IMR-90 (cell line): Measurements from ENCODE around the gene FBXW8. TPM values are rescaled to one million over a fixed set of nuclear protein-coding genes. Genes with fewer than 3 reads are reported as not detected.

Source experiments
- ATAC-seq: fragments of 200-7000 bp; cut with Tn5 transposase; 2 replicates; pipeline ENCODE4 v1.9.1; 2020; ENCODE audit warnings: low read depth, mild to moderate bottlenecking, moderate library complexity
- BruUV-seq: library from RNA; stranded (reverse); fragments of 400-500 nt; replicated peaks from 2 replicates; lab custom pipeline; 2021; lab: Mats Ljungman, UMichigan
- CTCF ChIA-PET: fragments of 300-600 bp; formaldehyde crosslinking; extraction: SDS; loops from one replicate; lab custom pipeline; 2021; ENCODE audit warnings: antibody characterized with exemption; lab: Yijun Ruan, JAX
- POLR2A ChIA-PET: fragments of 300-600 bp; sonication (Branson Sonifier 250); formaldehyde crosslinking; loops from one replicate; lab custom pipeline; 2022; ENCODE audit warnings: antibody characterized with exemption; ENCODE audit not compliant: unreplicated experiment; lab: Charles Lee
- DNase-seq: peaks from one replicate; pipeline ENCODE4 v3.0.0; 2013
- H2AFZ ChIP-seq: replicated peaks from 2 replicates; pipeline ENCODE3; 2013; ENCODE audit warnings: low read length, mild to moderate bottlenecking; ENCODE audit not compliant: poor library complexity
- H2AK5ac ChIP-seq: 2 replicates; pipeline ENCODE4 v1.6.1; 2013; ENCODE audit warnings: low read depth, low read length, inconsistent platforms
- H2AK9ac ChIP-seq: replicated peaks from 2 replicates; pipeline ENCODE3; 2013; ENCODE audit warnings: mild to moderate bottlenecking, low read depth, low read length, moderate library complexity; ENCODE audit not compliant: poor library complexity
- H2BK120ac ChIP-seq: 2 replicates; pipeline ENCODE4 v1.6.1; 2013; ENCODE audit warnings: low read depth, low read length, inconsistent platforms
- H2BK15ac ChIP-seq: 3 replicates; pipeline ENCODE4 v1.6.1; 2013; ENCODE audit warnings: low read depth, low read length, inconsistent platforms
- H2BK20ac ChIP-seq: 2 replicates; pipeline ENCODE4 v1.6.1; 2013; ENCODE audit warnings: low read depth, mild to moderate bottlenecking, inconsistent platforms, low read length, moderate library complexity
- H2BK5ac ChIP-seq: 2 replicates; pipeline ENCODE4 v1.6.1; 2013; ENCODE audit warnings: mild to moderate bottlenecking, low read depth, low read length, inconsistent platforms; ENCODE audit not compliant: poor library complexity, severe bottlenecking
- H3K14ac ChIP-seq: replicated peaks from 2 replicates; pipeline ENCODE4 v1.6.1; 2013; ENCODE audit warnings: low read depth, low read length, inconsistent platforms
- H3K18ac ChIP-seq: 2 replicates; pipeline ENCODE4 v1.6.1; 2013; ENCODE audit warnings: low read depth, low read length, control low read depth
- H3K23ac ChIP-seq: 2 replicates; pipeline ENCODE4 v1.6.1; 2013; ENCODE audit warnings: low read depth, low read length, inconsistent platforms
- H3K27ac ChIP-seq: 2 replicates; pipeline ENCODE4 v1.5.1; 2013; ENCODE audit warnings: mild to moderate bottlenecking, control low read depth, low read length; ENCODE audit not compliant: insufficient read depth
- H3K27me3 ChIP-seq: 2 replicates; pipeline ENCODE4 v1.6.1; 2013; ENCODE audit warnings: low read length; ENCODE audit not compliant: control insufficient read depth, insufficient read depth
- H3K36me3 ChIP-seq: 2 replicates; pipeline ENCODE4 v1.6.1; 2013; ENCODE audit warnings: low read length, mixed read lengths; ENCODE audit not compliant: control insufficient read depth, insufficient read depth
- H3K4ac ChIP-seq: 2 replicates; pipeline ENCODE4 v1.6.1; 2013; ENCODE audit warnings: low read depth, low read length, inconsistent platforms
- H3K4me1 ChIP-seq: 2 replicates; pipeline ENCODE4 v1.6.1; 2013; ENCODE audit warnings: low read length, mixed read lengths; ENCODE audit not compliant: control insufficient read depth, insufficient read depth
- H3K4me2 ChIP-seq: 2 replicates; pipeline ENCODE4 v1.6.1; 2013; ENCODE audit warnings: low read depth, mild to moderate bottlenecking, control low read depth, low read length, moderate library complexity
- H3K4me3 ChIP-seq: 2 replicates; pipeline ENCODE4 v1.5.1; 2013; ENCODE audit warnings: low read depth, mild to moderate bottlenecking, control low read depth, low read length, moderate library complexity; ENCODE audit not compliant: insufficient read depth
- H3K56ac ChIP-seq: 2 replicates; pipeline ENCODE4 v1.6.1; 2013; ENCODE audit warnings: low read length, inconsistent platforms; ENCODE audit not compliant: insufficient read depth; ENCODE audit errors: extremely low read depth
- H3K79me1 ChIP-seq, 2 experiments: 2 replicates each; pipeline ENCODE4 v1.6.1; 2013; ENCODE audit warnings: low read length in 2 of 2, inconsistent platforms in 1 of 2, low read depth in 1 of 2
- H3K9ac ChIP-seq: 2 replicates; pipeline ENCODE4 v1.6.1; 2013; ENCODE audit warnings: low read depth, low read length, control low read depth
- H3K9me1 ChIP-seq: 2 replicates; pipeline ENCODE4 v1.6.1; 2013; ENCODE audit warnings: low read length, inconsistent platforms; ENCODE audit not compliant: insufficient read depth
- H3K9me3 ChIP-seq: 2 replicates; pipeline ENCODE4 v1.6.1; 2013; ENCODE audit warnings: low read length; ENCODE audit not compliant: control insufficient read depth, insufficient read depth
- H4K20me1 ChIP-seq: 2 replicates; pipeline ENCODE4 v1.6.1; 2013; ENCODE audit warnings: low read length, inconsistent platforms; ENCODE audit not compliant: insufficient read depth
- H4K5ac ChIP-seq: 2 replicates; pipeline ENCODE4 v1.6.1; 2013; ENCODE audit warnings: mild to moderate bottlenecking, low read depth, low read length, control low read depth
- H4K8ac ChIP-seq, 2 experiments: 2 replicates each; pipeline ENCODE4 v1.6.1; 2013; ENCODE audit warnings: low read depth in 2 of 2, low read length in 2 of 2, control low read depth in 1 of 2, inconsistent platforms in 1 of 2
- H4K91ac ChIP-seq: 2 replicates; pipeline ENCODE4 v1.6.1; 2013; ENCODE audit warnings: low read depth, low read length, inconsistent platforms; ENCODE audit not compliant: insufficient read depth
- CEBPB ChIP-seq: IDR thresholded peaks from 2 replicates; pipeline ENCODE4 v1.6.1; 2012; ENCODE audit warnings: low read depth, low read length, improper control_type of control experiment
- MAFK ChIP-seq: IDR thresholded peaks from 2 replicates; pipeline ENCODE4 v1.6.1; 2012; ENCODE audit warnings: low read depth, low read length, improper control_type of control experiment
- MAZ ChIP-seq: IDR thresholded peaks from 2 replicates; pipeline ENCODE4 v1.6.1; 2012; ENCODE audit warnings: low read depth, mild to moderate bottlenecking, low read length, improper control_type of control experiment, moderate library complexity, borderline replicate concordance
- NFE2L2 ChIP-seq: fragments of 150-350 bp; IDR thresholded peaks from 2 replicates; pipeline ENCODE4 v1.6.1; 2016; ENCODE audit warnings: low read depth, mild to moderate bottlenecking, low read length
- RCOR1 ChIP-seq: IDR thresholded peaks from 2 replicates; pipeline ENCODE4 v1.6.1; 2012; ENCODE audit warnings: mild to moderate bottlenecking, low read length, improper control_type of control experiment; ENCODE audit not compliant: insufficient replicate concordance
- WGBS, 2 experiments: methylation state at CpG; one replicate each; pipeline versions ENCODE4 v1.1.5 to v1.1.7; 2013; ENCODE audit warnings: missing lambda C conversion rate in 2 of 2; ENCODE audit not compliant: insufficient read length in 1 of 2; ENCODE audit errors: extremely low coverage in 2 of 2; 5-methylcytosine and 5-hydroxymethylcytosine counted together
- dilution Hi-C: fragments of 300-500 bp; cut with HindIII; formaldehyde crosslinking; loops from one replicate; pipeline ENCODE4 v1.14.3; 2018; ENCODE audit warnings: low sequenced_read_pairs; ENCODE audit not compliant: unreplicated experiment
- in situ Hi-C: fragments of 300-500 bp; cut with MboI; formaldehyde crosslinking; loops from 3 replicates; pipeline ENCODE4 v1.14.3; 2019; ENCODE audit warnings: low sequenced_read_pairs, inconsistent platforms, mixed read lengths
- intact Hi-C: fragments of 100-400 bp; cut with micrococcal nuclease; formaldehyde crosslinking; loops from 2 replicates; pipeline ENCODE4 v1.10.0; 2022
- polyA plus RNA-seq, 3 experiments: library from polyadenylated mRNA; depleted of rRNA; stranded (reverse); fragments of >200 nt; gene quantifications; 2 replicates each; pipeline ENCODE4 v1.2.3, GENCODE V29; 2012; ENCODE audit warnings: low replicate concordance in 1 of 3
- total RNA-seq: library from RNA; depleted of rRNA; stranded (reverse); fragments of >200 nt; gene quantifications from 2 replicates; pipeline ENCODE4 v1.2.3, GENCODE V29; 2012
- TF ChIP-seq, protein P1 (sequence below): conservative IDR thresholded peaks from 2 replicates; pipeline ENCODE4 v1.5.1; 2012; ENCODE audit warnings: mild to moderate bottlenecking, low read depth, low read length, improper control_type of control experiment

FBXW8 gene
- total and polyA plus RNA-seq, 2 of the 4 experiments (the other 2 are of a cell fraction), result 20.3 to 25.8 TPM

DNA sequence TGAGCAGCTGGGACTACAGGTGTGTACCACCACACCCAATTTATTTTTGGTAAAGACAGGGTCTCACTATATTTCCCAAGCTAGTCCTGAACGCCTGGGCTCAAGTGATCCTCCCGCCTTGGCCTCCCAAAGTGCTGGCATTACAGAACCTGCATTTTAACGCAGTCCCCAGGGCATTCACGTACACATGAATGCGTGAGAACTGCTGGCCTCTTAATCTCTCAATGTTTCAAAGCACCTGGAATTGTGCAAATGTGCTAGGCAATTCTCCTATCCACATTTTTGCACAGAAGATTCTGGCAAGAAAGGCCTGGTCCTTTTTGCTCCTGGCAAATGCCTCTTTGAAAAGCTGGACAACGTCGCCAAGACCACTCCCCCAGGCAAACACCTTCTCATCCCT, 153.3 kb downstream of the FBXW8 start:
- H2AK9ac ChIP-seq, result no peak overlapping the region
- dilution Hi-C loops, result no loop called here
- H3K4me2 ChIP-seq, result no peak overlapping the region
- ATAC-seq (no peak), DNase-seq (no peak)
- no TSS peak for BruUV-seq
- H3K36me3 ChIP-seq, result no peaks in the 10 kb centered on the region
- WGBS, 2 experiments, result 84% methylated on average over 3 of the region's 7 CpGs; no CpG with 5 or more reads in 1 of the 2 experiments
- no peak overlapping the region for H3K4ac ChIP-seq
- ChIA-PET POLR2A (no interaction called here), CTCF (no interaction called here)
- no peak overlapping the region for H2BK15ac ChIP-seq
- no peak overlapping the region for H3K9ac ChIP-seq
- H2BK120ac ChIP-seq, result no peak overlapping the region
- no peak overlapping the region for H3K56ac ChIP-seq
- H3K79me1 ChIP-seq, result no peaks in the 10 kb centered on the region
- intact Hi-C loops, result no loop called here
- H3K23ac ChIP-seq, result no peak overlapping the region
- no peaks in the 10 kb centered on the region for H3K9me1 ChIP-seq
- H4K8ac ChIP-seq, result no peak overlapping the region
- no peaks in the 10 kb centered on the region for H3K4me1 ChIP-seq
- no peak overlapping the region for H3K27ac ChIP-seq
- no peak overlapping the region for H4K91ac ChIP-seq
- H2AFZ ChIP-seq, result no peak overlapping the region
- no peak overlapping the region for H3K14ac ChIP-seq
- no peak overlapping the region for H2BK5ac ChIP-seq
- H3K27me3 ChIP-seq, result peaks cover 33% of the 10 kb centered on the region
- no peak overlapping the region for H4K5ac ChIP-seq
- H3K4me3 ChIP-seq, result no peak overlapping the region
- H2BK20ac ChIP-seq, result no peak overlapping the region
- H3K9me3 ChIP-seq, result no peaks in the 10 kb centered on the region
- in situ Hi-C loops, result no loop called here
- H2AK5ac ChIP-seq, result no peak overlapping the region
- H3K18ac ChIP-seq, result no peak overlapping the region
- TF ChIP-seq RCOR1 (no peak), MAZ (no peak), CEBPB (no peak), NFE2L2 (no peak), MAFK (no peak)
- TF ChIP-seq, protein P1, sequence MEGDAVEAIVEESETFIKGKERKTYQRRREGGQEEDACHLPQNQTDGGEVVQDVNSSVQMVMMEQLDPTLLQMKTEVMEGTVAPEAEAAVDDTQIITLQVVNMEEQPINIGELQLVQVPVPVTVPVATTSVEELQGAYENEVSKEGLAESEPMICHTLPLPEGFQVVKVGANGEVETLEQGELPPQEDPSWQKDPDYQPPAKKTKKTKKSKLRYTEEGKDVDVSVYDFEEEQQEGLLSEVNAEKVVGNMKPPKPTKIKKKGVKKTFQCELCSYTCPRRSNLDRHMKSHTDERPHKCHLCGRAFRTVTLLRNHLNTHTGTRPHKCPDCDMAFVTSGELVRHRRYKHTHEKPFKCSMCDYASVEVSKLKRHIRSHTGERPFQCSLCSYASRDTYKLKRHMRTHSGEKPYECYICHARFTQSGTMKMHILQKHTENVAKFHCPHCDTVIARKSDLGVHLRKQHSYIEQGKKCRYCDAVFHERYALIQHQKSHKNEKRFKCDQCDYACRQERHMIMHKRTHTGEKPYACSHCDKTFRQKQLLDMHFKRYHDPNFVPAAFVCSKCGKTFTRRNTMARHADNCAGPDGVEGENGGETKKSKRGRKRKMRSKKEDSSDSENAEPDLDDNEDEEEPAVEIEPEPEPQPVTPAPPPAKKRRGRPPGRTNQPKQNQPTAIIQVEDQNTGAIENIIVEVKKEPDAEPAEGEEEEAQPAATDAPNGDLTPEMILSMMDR, result no peak
- H4K20me1 ChIP-seq, result no peaks in the 10 kb centered on the region
